IMR-90 (cell line): Measurements from ENCODE around the gene ASGR2. TPM values are rescaled to one million over a fixed set of nuclear protein-coding genes. Genes with fewer than 3 reads are reported as not detected.

Experiments
- ATAC-seq: fragments of 200-7000 bp; cut with Tn5 transposase; 2 replicates; pipeline ENCODE4 v1.9.1; 2020; ENCODE audit warnings: low read depth, mild to moderate bottlenecking, moderate library complexity
- BruUV-seq: library from RNA; stranded (reverse); fragments of 400-500 nt; replicated peaks from 2 replicates; lab custom pipeline; 2021; lab: Mats Ljungman, UMichigan
- CTCF ChIA-PET: fragments of 300-600 bp; formaldehyde crosslinking; extraction: SDS; loops from one replicate; lab custom pipeline; 2021; ENCODE audit warnings: antibody characterized with exemption; lab: Yijun Ruan, JAX
- POLR2A ChIA-PET: fragments of 300-600 bp; sonication (Branson Sonifier 250); formaldehyde crosslinking; loops from one replicate; lab custom pipeline; 2022; ENCODE audit warnings: antibody characterized with exemption; ENCODE audit not compliant: unreplicated experiment; lab: Charles Lee
- DNase-seq: peaks from one replicate; pipeline ENCODE4 v3.0.0; 2013
- H2AFZ ChIP-seq: replicated peaks from 2 replicates; pipeline ENCODE3; 2013; ENCODE audit warnings: low read length, mild to moderate bottlenecking; ENCODE audit not compliant: poor library complexity
- H2AK5ac ChIP-seq: 2 replicates; pipeline ENCODE4 v1.6.1; 2013; ENCODE audit warnings: low read depth, low read length, inconsistent platforms
- H2AK9ac ChIP-seq: replicated peaks from 2 replicates; pipeline ENCODE3; 2013; ENCODE audit warnings: mild to moderate bottlenecking, low read depth, low read length, moderate library complexity; ENCODE audit not compliant: poor library complexity
- H2BK120ac ChIP-seq: 2 replicates; pipeline ENCODE4 v1.6.1; 2013; ENCODE audit warnings: low read depth, low read length, inconsistent platforms
- H2BK15ac ChIP-seq: 3 replicates; pipeline ENCODE4 v1.6.1; 2013; ENCODE audit warnings: low read depth, low read length, inconsistent platforms
- H2BK20ac ChIP-seq: 2 replicates; pipeline ENCODE4 v1.6.1; 2013; ENCODE audit warnings: low read depth, mild to moderate bottlenecking, inconsistent platforms, low read length, moderate library complexity
- H2BK5ac ChIP-seq: 2 replicates; pipeline ENCODE4 v1.6.1; 2013; ENCODE audit warnings: mild to moderate bottlenecking, low read depth, low read length, inconsistent platforms; ENCODE audit not compliant: poor library complexity, severe bottlenecking
- H3K14ac ChIP-seq: replicated peaks from 2 replicates; pipeline ENCODE4 v1.6.1; 2013; ENCODE audit warnings: low read depth, low read length, inconsistent platforms
- H3K18ac ChIP-seq: 2 replicates; pipeline ENCODE4 v1.6.1; 2013; ENCODE audit warnings: low read depth, low read length, control low read depth
- H3K23ac ChIP-seq: 2 replicates; pipeline ENCODE4 v1.6.1; 2013; ENCODE audit warnings: low read depth, low read length, inconsistent platforms
- H3K27ac ChIP-seq: 2 replicates; pipeline ENCODE4 v1.5.1; 2013; ENCODE audit warnings: mild to moderate bottlenecking, control low read depth, low read length; ENCODE audit not compliant: insufficient read depth
- H3K27me3 ChIP-seq: 2 replicates; pipeline ENCODE4 v1.6.1; 2013; ENCODE audit warnings: low read length; ENCODE audit not compliant: control insufficient read depth, insufficient read depth
- H3K36me3 ChIP-seq: 2 replicates; pipeline ENCODE4 v1.6.1; 2013; ENCODE audit warnings: low read length, mixed read lengths; ENCODE audit not compliant: control insufficient read depth, insufficient read depth
- H3K4ac ChIP-seq: 2 replicates; pipeline ENCODE4 v1.6.1; 2013; ENCODE audit warnings: low read depth, low read length, inconsistent platforms
- H3K4me1 ChIP-seq: 2 replicates; pipeline ENCODE4 v1.6.1; 2013; ENCODE audit warnings: low read length, mixed read lengths; ENCODE audit not compliant: control insufficient read depth, insufficient read depth
- H3K4me2 ChIP-seq: 2 replicates; pipeline ENCODE4 v1.6.1; 2013; ENCODE audit warnings: low read depth, mild to moderate bottlenecking, control low read depth, low read length, moderate library complexity
- H3K4me3 ChIP-seq: 2 replicates; pipeline ENCODE4 v1.5.1; 2013; ENCODE audit warnings: low read depth, mild to moderate bottlenecking, control low read depth, low read length, moderate library complexity; ENCODE audit not compliant: insufficient read depth
- H3K56ac ChIP-seq: 2 replicates; pipeline ENCODE4 v1.6.1; 2013; ENCODE audit warnings: low read length, inconsistent platforms; ENCODE audit not compliant: insufficient read depth; ENCODE audit errors: extremely low read depth
- H3K79me1 ChIP-seq, 2 experiments: 2 replicates each; pipeline ENCODE4 v1.6.1; 2013; ENCODE audit warnings: low read length in 2 of 2, inconsistent platforms in 1 of 2, low read depth in 1 of 2
- H3K9ac ChIP-seq: 2 replicates; pipeline ENCODE4 v1.6.1; 2013; ENCODE audit warnings: low read depth, low read length, control low read depth
- H3K9me1 ChIP-seq: 2 replicates; pipeline ENCODE4 v1.6.1; 2013; ENCODE audit warnings: low read length, inconsistent platforms; ENCODE audit not compliant: insufficient read depth
- H3K9me3 ChIP-seq: 2 replicates; pipeline ENCODE4 v1.6.1; 2013; ENCODE audit warnings: low read length; ENCODE audit not compliant: control insufficient read depth, insufficient read depth
- H4K20me1 ChIP-seq: 2 replicates; pipeline ENCODE4 v1.6.1; 2013; ENCODE audit warnings: low read length, inconsistent platforms; ENCODE audit not compliant: insufficient read depth
- H4K5ac ChIP-seq: 2 replicates; pipeline ENCODE4 v1.6.1; 2013; ENCODE audit warnings: mild to moderate bottlenecking, low read depth, low read length, control low read depth
- H4K8ac ChIP-seq, 2 experiments: 2 replicates each; pipeline ENCODE4 v1.6.1; 2013; ENCODE audit warnings: low read depth in 2 of 2, low read length in 2 of 2, control low read depth in 1 of 2, inconsistent platforms in 1 of 2
- H4K91ac ChIP-seq: 2 replicates; pipeline ENCODE4 v1.6.1; 2013; ENCODE audit warnings: low read depth, low read length, inconsistent platforms; ENCODE audit not compliant: insufficient read depth
- CEBPB ChIP-seq: IDR thresholded peaks from 2 replicates; pipeline ENCODE4 v1.6.1; 2012; ENCODE audit warnings: low read depth, low read length, improper control_type of control experiment
- MAFK ChIP-seq: IDR thresholded peaks from 2 replicates; pipeline ENCODE4 v1.6.1; 2012; ENCODE audit warnings: low read depth, low read length, improper control_type of control experiment
- MAZ ChIP-seq: IDR thresholded peaks from 2 replicates; pipeline ENCODE4 v1.6.1; 2012; ENCODE audit warnings: low read depth, mild to moderate bottlenecking, low read length, improper control_type of control experiment, moderate library complexity, borderline replicate concordance
- MXI1 ChIP-seq: IDR thresholded peaks from 2 replicates; pipeline ENCODE4 v1.6.1; 2012; ENCODE audit warnings: low read depth, mild to moderate bottlenecking, low read length, moderate library complexity, borderline replicate concordance
- POLR2A ChIP-seq: IDR thresholded peaks from 2 replicates; pipeline ENCODE4 v1.6.1; 2012; ENCODE audit warnings: mild to moderate bottlenecking, low read depth, low read length
- RAD21 ChIP-seq: IDR thresholded peaks from 2 replicates; pipeline ENCODE4 v1.6.1; 2012; ENCODE audit warnings: low read length, improper control_type of control experiment
- RCOR1 ChIP-seq: IDR thresholded peaks from 2 replicates; pipeline ENCODE4 v1.6.1; 2012; ENCODE audit warnings: mild to moderate bottlenecking, low read length, improper control_type of control experiment; ENCODE audit not compliant: insufficient replicate concordance
- RFX5 ChIP-seq: IDR thresholded peaks from 2 replicates; pipeline ENCODE4 v1.8.0; 2012; ENCODE audit warnings: low read depth, mild to moderate bottlenecking, low read length, moderate library complexity
- SMC3 ChIP-seq: fragments of 150-350 bp; IDR thresholded peaks from 2 replicates; pipeline ENCODE4 v1.6.1; 2016; ENCODE audit warnings: low read depth, mild to moderate bottlenecking, antibody characterized with exemption, low read length, moderate library complexity
- WGBS, 2 experiments: methylation state at CpG; one replicate each; pipeline versions ENCODE4 v1.1.5 to v1.1.7; 2013; ENCODE audit warnings: missing lambda C conversion rate in 2 of 2; ENCODE audit not compliant: insufficient read length in 1 of 2; ENCODE audit errors: extremely low coverage in 2 of 2; 5-methylcytosine and 5-hydroxymethylcytosine counted together
- dilution Hi-C: fragments of 300-500 bp; cut with HindIII; formaldehyde crosslinking; loops from one replicate; pipeline ENCODE4 v1.14.3; 2018; ENCODE audit warnings: low sequenced_read_pairs; ENCODE audit not compliant: unreplicated experiment
- in situ Hi-C: fragments of 300-500 bp; cut with MboI; formaldehyde crosslinking; loops from 3 replicates; pipeline ENCODE4 v1.14.3; 2019; ENCODE audit warnings: low sequenced_read_pairs, inconsistent platforms, mixed read lengths
- intact Hi-C: fragments of 100-400 bp; cut with micrococcal nuclease; formaldehyde crosslinking; loops from 2 replicates; pipeline ENCODE4 v1.10.0; 2022
- polyA plus RNA-seq, 3 experiments: library from polyadenylated mRNA; depleted of rRNA; stranded (reverse); fragments of >200 nt; gene quantifications; 2 replicates each; pipeline ENCODE4 v1.2.3, GENCODE V29; 2012; ENCODE audit warnings: low replicate concordance in 1 of 3
- total RNA-seq: library from RNA; depleted of rRNA; stranded (reverse); fragments of >200 nt; gene quantifications from 2 replicates; pipeline ENCODE4 v1.2.3, GENCODE V29; 2012
- TF ChIP-seq, protein P1 (sequence below): fragments of 150-350 bp; IDR thresholded peaks from 2 replicates; pipeline ENCODE4 v1.6.1; 2016; ENCODE audit warnings: low read depth, mild to moderate bottlenecking, low read length, moderate library complexity, borderline replicate concordance

Gene ASGR2
- total and polyA plus RNA-seq, 2 of the 4 experiments (the other 2 are of a cell fraction), result not detected

- dilution Hi-C loops, result no loop called here
- H3K14ac ChIP-seq, result no peak overlapping the region
- POLR2A ChIA-PET, result interaction anchor here (0.6 kb wide), 1 partner anchor 45 kb away, joined by 7 read pairs; no protein-coding TSS in a partner anchor
- no peak overlapping the region; the same call in 1 of the 2 replicates for H2BK20ac ChIP-seq
- H2AK9ac ChIP-seq, result no peak overlapping the region
- no peaks in the 10 kb centered on the region for H3K36me3 ChIP-seq
- H3K4ac ChIP-seq, result no peak overlapping the region
- H2AK5ac ChIP-seq, result no peak overlapping the region
- H2AFZ ChIP-seq, result no peak overlapping the region
- CTCF ChIA-PET, result interaction anchor here (1.0 kb wide), 1 partner anchor 13 kb away, joined by 3 read pairs; no protein-coding TSS in a partner anchor
- H3K23ac ChIP-seq, result peak overlapping the region; percentile 64; the same call in 1 of the 2 replicates
- H3K18ac ChIP-seq, result no peak overlapping the region
- WGBS, 2 experiments, result 100% methylated on average over 2 of the region's 7 CpGs; no CpG with 5 or more reads in 1 of the 2 experiments
- peaks cover 8% of the 10 kb centered on the region for H3K27me3 ChIP-seq
- H3K27ac ChIP-seq, result no peak overlapping the region
- H3K9me1 ChIP-seq, result no peaks in the 10 kb centered on the region
- 0 out of 2 replicates have a peak, but pooled peaks cover 2% of the 10 kb centered on the region for H3K4me1 ChIP-seq
- no peak overlapping the region for H2BK120ac ChIP-seq
- no peak overlapping the region for H3K4me3 ChIP-seq
- in situ Hi-C loops, result loop anchor here (25.0 kb wide), 1 partner anchor 478 kb away; the partner anchor contains the start of gene TNFSF12
- no peak overlapping the region for H4K91ac ChIP-seq
- H3K9me3 ChIP-seq, result no peaks in the 10 kb centered on the region
- no peak overlapping the region for H3K4me2 ChIP-seq
- H4K5ac ChIP-seq, result no peak overlapping the region
- no peak overlapping the region for H3K9ac ChIP-seq
- H4K8ac ChIP-seq, result no peak overlapping the region
- TF ChIP-seq RCOR1 (no peak), POLR2A (no peak), MXI1 (no peak), MAFK (no peak), MAZ (no peak), SMC3 (no peak), RAD21 (no peak), CEBPB (no peak), RFX5 (no peak)
- TF ChIP-seq, protein P1, sequence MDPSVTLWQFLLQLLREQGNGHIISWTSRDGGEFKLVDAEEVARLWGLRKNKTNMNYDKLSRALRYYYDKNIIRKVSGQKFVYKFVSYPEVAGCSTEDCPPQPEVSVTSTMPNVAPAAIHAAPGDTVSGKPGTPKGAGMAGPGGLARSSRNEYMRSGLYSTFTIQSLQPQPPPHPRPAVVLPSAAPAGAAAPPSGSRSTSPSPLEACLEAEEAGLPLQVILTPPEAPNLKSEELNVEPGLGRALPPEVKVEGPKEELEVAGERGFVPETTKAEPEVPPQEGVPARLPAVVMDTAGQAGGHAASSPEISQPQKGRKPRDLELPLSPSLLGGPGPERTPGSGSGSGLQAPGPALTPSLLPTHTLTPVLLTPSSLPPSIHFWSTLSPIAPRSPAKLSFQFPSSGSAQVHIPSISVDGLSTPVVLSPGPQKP, result no peak
- peak; percentile 34 for DNase-seq
- no peak overlapping the region for H3K56ac ChIP-seq
- H2BK15ac ChIP-seq, result no peak overlapping the region
- H3K79me1 ChIP-seq, result no peaks in the 10 kb centered on the region
- no peak overlapping the region for H2BK5ac ChIP-seq
- intact Hi-C loops, result no loop called here
- ATAC-seq, result no peak
- BruUV-seq, result no TSS peak
- no peaks in the 10 kb centered on the region for H4K20me1 ChIP-seq
These were observed 55.7 kb downstream of the ASGR2 start for GRCh38 chr17:7058831-7059447.
